ENCODE measurements around the gene XPO4. TPM values are rescaled to one million over a fixed set of nuclear protein-coding genes. Genes with fewer than 3 reads are reported as not detected.

Gene XPO4
- total RNA-seq, 3 donors from 2014 or later (not counting 1 experiment from before 2014, with no cell fraction given), result 11.7 to 19.8 (median 19.7) TPM

GRCh38 chr13:20769091-20769490 lies 133.5 kb downstream of the XPO4 start:
- no peaks in the 10 kb centered on the region for H3K27me3 ChIP-seq (ENCODE audit: control insufficient read depth, insufficient read depth, low read length)
- DNase-seq (no peak), ATAC-seq (no peak)
- intact Hi-C loops (cut with micrococcal nuclease), result no loop called here
- Mint-ChIP-seq H3K9me3 (peaks cover 8 to 10% of the 10 kb centered on the region in 2 donors), H3K4me3 (no peak overlapping the region), H3K27ac (no peak overlapping the region), H3K27me3 (ENCODE audit: low read depth in 2 of 2) (no peaks in the 10 kb centered on the region), H3K36me3 (peaks cover 26% of the 10 kb centered on the region), H3K4me1 (peaks cover 20 to 30% of the 10 kb centered on the region in 2 donors)
- 38% methylated on average over 1 of the region's 2 CpGs for WGBS (ENCODE audit: insufficient coverage)
- no peaks in the 10 kb centered on the region for H3K36me3 ChIP-seq (ENCODE audit: control insufficient read depth, insufficient read depth, low read length)
- H3K9me3 ChIP-seq (ENCODE audit: control insufficient read depth, insufficient read depth, low read length), result no peaks in the 10 kb centered on the region
- H3K27ac ChIP-seq (ENCODE audit: low read length), result no peak overlapping the region
- H3K4me3 ChIP-seq (ENCODE audit: low read length), result no peak overlapping the region
- H3K4me1 ChIP-seq (ENCODE audit: control insufficient read depth, insufficient read depth, low read length), result peaks cover 11% of the 10 kb centered on the region
- TF ChIP-seq CTCF (IDR thresholded peaks at IDR 0.05), result no peak

GRCh38 chr13:20767309-20767943 lies 135.1 kb downstream of the XPO4 start:
- H3K9me3 Mint-ChIP-seq, result peaks cover 8 to 10% of the 10 kb centered on the region in 2 donors
- no peak for ATAC-seq
- H3K36me3 ChIP-seq (ENCODE audit: control insufficient read depth, insufficient read depth, low read length), result no peaks in the 10 kb centered on the region
- H3K4me1 ChIP-seq (ENCODE audit: control insufficient read depth, insufficient read depth, low read length), result peaks cover 3% of the 10 kb centered on the region
- H3K27ac ChIP-seq (ENCODE audit: low read length), result no peak overlapping the region
- no peaks in the 10 kb centered on the region for H3K9me3 ChIP-seq (ENCODE audit: control insufficient read depth, insufficient read depth, low read length)
- no peaks in the 10 kb centered on the region for H3K27me3 ChIP-seq (ENCODE audit: control insufficient read depth, insufficient read depth, low read length)
- no peak overlapping the region for H3K4me3 Mint-ChIP-seq
- no peak overlapping the region for H3K4me3 ChIP-seq (ENCODE audit: low read length)
- H3K36me3 Mint-ChIP-seq, result peaks cover 26% of the 10 kb centered on the region
- no peak for DNase-seq
- H3K27me3 Mint-ChIP-seq (ENCODE audit: low read depth in 2 of 2), result no peaks in the 10 kb centered on the region
- WGBS (ENCODE audit: insufficient coverage), result 100% methylated on average over 1 of the region's 2 CpGs
- peaks cover 3 to 13% of the 10 kb centered on the region in 2 donors for H3K4me1 Mint-ChIP-seq
- H3K27ac Mint-ChIP-seq, result no peak overlapping the region
- intact Hi-C loops (cut with micrococcal nuclease), result no loop called here
- TF ChIP-seq CTCF (IDR thresholded peaks at IDR 0.05), result no peak

GRCh38 chr13:20760872-20761271 lies 141.7 kb downstream of the XPO4 start:
- WGBS (ENCODE audit: insufficient coverage), result 83% methylated on average over 3 of the region's 3 CpGs
- H3K4me1 ChIP-seq (ENCODE audit: control insufficient read depth, insufficient read depth, low read length), result no peaks in the 10 kb centered on the region
- no peaks in the 10 kb centered on the region for H3K27me3 Mint-ChIP-seq (ENCODE audit: low read depth in 2 of 2)
- no peak overlapping the region for H3K27ac Mint-ChIP-seq
- no peak for TF ChIP-seq CTCF (IDR thresholded peaks at IDR 0.05)
- H3K4me3 Mint-ChIP-seq, result no peak overlapping the region
- peaks cover 2 to 5% of the 10 kb centered on the region in 2 donors for H3K9me3 Mint-ChIP-seq
- H3K27me3 ChIP-seq (ENCODE audit: control insufficient read depth, insufficient read depth, low read length), result no peaks in the 10 kb centered on the region
- ATAC-seq (no peak), DNase-seq (no peak)
- no peaks in the 10 kb centered on the region for H3K36me3 ChIP-seq (ENCODE audit: control insufficient read depth, insufficient read depth, low read length)
- no peaks in the 10 kb centered on the region for H3K36me3 Mint-ChIP-seq
- no peak overlapping the region for H3K27ac ChIP-seq (ENCODE audit: low read length)
- intact Hi-C loops (cut with micrococcal nuclease), result no loop called here
- no peaks in the 10 kb centered on the region for H3K9me3 ChIP-seq (ENCODE audit: control insufficient read depth, insufficient read depth, low read length)
- no peak overlapping the region for H3K4me3 ChIP-seq (ENCODE audit: low read length)
- no peaks in the 10 kb centered on the region for H3K4me1 Mint-ChIP-seq

GRCh38 chr13:20754009-20754408 lies 148.5 kb downstream of the XPO4 start:
- Mint-ChIP-seq H3K36me3 (peaks cover 42% of the 10 kb centered on the region), H3K4me1 (no peaks in the 10 kb centered on the region), H3K9me3 (peaks cover 18 to 46% of the 10 kb centered on the region in 2 donors), H3K4me3 (no peak overlapping the region), H3K27ac (no peak overlapping the region), H3K27me3 (ENCODE audit: low read depth in 2 of 2) (no peaks in the 10 kb centered on the region)
- intact Hi-C loops (cut with micrococcal nuclease), result no loop called here
- ATAC-seq, result no peak
- Histone ChIP-seq H3K27ac (ENCODE audit: low read length) (no peak overlapping the region), H3K9me3 (ENCODE audit: control insufficient read depth, insufficient read depth, low read length) (peaks cover 18% of the 10 kb centered on the region), H3K27me3 (ENCODE audit: control insufficient read depth, insufficient read depth, low read length) (no peaks in the 10 kb centered on the region), H3K4me1 (ENCODE audit: control insufficient read depth, insufficient read depth, low read length) (no peaks in the 10 kb centered on the region), H3K36me3 (ENCODE audit: control insufficient read depth, insufficient read depth, low read length) (no peaks in the 10 kb centered on the region), H3K4me3 (ENCODE audit: low read length) (no peak overlapping the region)
- TF ChIP-seq CTCF (IDR thresholded peaks at IDR 0.05), result no peak
- no peak for DNase-seq

All from natural killer cell (primary cell).